Measurements from ENCODE around the gene CCDC34. TPM values are rescaled to one million over a fixed set of nuclear protein-coding genes. Genes with fewer than 3 reads are reported as not detected.

CCDC34 gene
- total RNA-seq, 1 donor from 2014 or later: 4.5 TPM

DNA sequence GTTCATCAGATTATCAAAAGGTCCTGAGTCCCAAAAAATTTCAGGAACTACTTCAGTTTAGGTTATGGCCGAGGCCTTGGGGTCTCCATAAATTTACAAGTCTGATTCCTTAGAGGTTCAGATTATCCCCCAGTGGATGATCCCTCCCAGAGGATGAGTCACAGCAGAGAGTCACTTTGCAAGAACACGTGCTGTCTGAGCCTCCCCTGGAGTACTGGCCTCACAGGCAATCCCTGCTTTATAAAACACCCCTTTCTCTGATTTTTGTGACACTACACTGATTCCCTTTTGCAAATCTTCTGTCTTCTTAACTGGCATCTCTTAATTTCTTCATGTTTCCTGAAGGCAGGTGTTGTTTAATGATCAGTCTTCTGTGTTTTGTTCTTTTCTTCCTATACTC, 45.3 kb downstream of the CCDC34 start:
- Histone ChIP-seq H3K36me3 (no peaks in the 10 kb centered on the region), H3K27ac (no peak overlapping the region), H3K9me3 (no peaks in the 10 kb centered on the region), H3K4me3 (no peak overlapping the region), H3K4me1 (no peaks in the 10 kb centered on the region), H3K27me3 (ENCODE audit: low read depth) (no peaks in the 10 kb centered on the region)
- DNase-seq (no peak), ATAC-seq (no peak)
- TF ChIP-seq, protein P1, sequence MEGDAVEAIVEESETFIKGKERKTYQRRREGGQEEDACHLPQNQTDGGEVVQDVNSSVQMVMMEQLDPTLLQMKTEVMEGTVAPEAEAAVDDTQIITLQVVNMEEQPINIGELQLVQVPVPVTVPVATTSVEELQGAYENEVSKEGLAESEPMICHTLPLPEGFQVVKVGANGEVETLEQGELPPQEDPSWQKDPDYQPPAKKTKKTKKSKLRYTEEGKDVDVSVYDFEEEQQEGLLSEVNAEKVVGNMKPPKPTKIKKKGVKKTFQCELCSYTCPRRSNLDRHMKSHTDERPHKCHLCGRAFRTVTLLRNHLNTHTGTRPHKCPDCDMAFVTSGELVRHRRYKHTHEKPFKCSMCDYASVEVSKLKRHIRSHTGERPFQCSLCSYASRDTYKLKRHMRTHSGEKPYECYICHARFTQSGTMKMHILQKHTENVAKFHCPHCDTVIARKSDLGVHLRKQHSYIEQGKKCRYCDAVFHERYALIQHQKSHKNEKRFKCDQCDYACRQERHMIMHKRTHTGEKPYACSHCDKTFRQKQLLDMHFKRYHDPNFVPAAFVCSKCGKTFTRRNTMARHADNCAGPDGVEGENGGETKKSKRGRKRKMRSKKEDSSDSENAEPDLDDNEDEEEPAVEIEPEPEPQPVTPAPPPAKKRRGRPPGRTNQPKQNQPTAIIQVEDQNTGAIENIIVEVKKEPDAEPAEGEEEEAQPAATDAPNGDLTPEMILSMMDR (IDR thresholded peaks at IDR 0.05): no peak
- intact Hi-C loops (cut with DNase I): no loop called here

DNA sequence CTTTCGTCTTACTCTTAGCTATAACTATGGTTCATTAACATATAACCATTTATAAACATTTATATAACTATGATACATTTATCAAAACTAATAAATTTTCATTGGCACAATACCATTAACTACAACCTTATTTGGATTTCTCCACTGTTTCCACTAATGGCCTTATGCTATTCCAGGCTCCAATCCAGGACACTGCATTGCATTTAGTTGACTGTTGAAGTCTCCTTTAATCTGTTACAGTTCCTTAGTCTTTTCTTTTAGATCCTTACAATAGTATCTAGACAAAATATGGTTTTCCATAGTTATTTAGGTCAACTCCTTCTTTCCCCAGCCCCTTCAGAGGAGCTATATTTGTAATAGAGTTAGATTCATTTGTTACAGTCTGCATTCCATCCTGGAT, 47.2 kb downstream of the CCDC34 start:
- intact Hi-C loops (cut with DNase I): no loop called here
- Histone ChIP-seq H3K4me1 (no peaks in the 10 kb centered on the region), H3K27me3 (ENCODE audit: low read depth) (no peaks in the 10 kb centered on the region), H3K36me3 (no peaks in the 10 kb centered on the region), H3K9me3 (no peaks in the 10 kb centered on the region), H3K27ac (no peak overlapping the region), H3K4me3 (no peak overlapping the region)
- no peak for ATAC-seq
- no peak for DNase-seq
- TF ChIP-seq, protein P1 (IDR thresholded peaks at IDR 0.05): no peak

DNA sequence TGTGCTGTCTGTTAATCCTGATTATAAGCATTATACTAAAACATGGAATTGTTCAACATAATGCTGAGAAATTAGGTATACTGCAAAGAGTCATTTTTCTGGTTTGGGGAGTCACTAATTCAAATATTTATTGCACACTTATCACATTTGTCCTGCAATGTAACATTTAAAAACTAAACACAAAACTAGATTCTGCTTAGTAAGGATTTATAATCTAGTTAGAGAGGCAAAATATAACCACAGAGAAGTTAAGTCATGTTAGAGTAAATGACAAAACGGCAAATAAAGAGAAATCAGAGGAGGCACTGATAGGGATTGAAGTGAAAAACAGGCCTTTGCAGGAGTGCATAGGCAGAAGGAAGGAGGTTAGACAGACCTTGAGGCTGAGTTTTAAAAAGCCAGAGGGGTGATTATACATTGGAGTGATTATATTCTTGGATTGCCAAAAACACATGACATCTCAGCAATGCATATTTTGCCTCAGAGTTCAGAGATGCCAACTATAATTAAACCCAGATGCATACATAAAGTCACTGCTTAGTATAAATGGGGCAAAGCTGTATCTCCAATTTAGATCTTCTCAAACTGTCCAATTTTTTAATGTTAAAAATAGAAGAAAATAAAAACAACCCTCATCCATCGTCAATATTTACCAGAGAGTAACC, 49.7 kb downstream of the CCDC34 start:
- H3K4me1 ChIP-seq: no peaks in the 10 kb centered on the region
- ATAC-seq (no peak), DNase-seq (no peak)
- TF ChIP-seq, protein P1 (IDR thresholded peaks at IDR 0.05): no peak
- H3K27ac ChIP-seq: no peak overlapping the region
- H3K27me3 ChIP-seq (ENCODE audit: low read depth): no peaks in the 10 kb centered on the region
- no peaks in the 10 kb centered on the region for H3K9me3 ChIP-seq
- intact Hi-C loops (cut with DNase I): no loop called here
- H3K36me3 ChIP-seq: no peaks in the 10 kb centered on the region
- H3K4me3 ChIP-seq: no peak overlapping the region

DNA sequence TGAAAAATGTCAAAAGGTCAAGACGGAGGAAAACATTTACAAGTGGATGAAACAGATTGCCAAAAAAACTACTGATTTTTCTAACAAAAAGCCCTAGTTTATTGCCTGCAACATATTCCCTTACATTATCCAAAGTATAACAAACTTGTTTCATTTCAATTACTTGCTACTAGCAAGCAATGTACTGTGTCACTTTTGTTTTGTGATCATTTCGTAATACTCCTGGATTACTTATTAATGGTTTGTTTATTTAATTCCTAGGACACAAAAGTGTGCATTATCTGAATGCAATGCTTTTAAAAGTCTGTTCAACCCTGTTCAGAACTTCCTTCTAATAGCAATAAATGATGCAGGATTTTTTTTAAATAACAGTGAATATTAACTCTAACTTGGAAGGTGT, 50.9 kb downstream of the CCDC34 start:
- intact Hi-C loops (cut with DNase I): no loop called here
- TF ChIP-seq, protein P1 (IDR thresholded peaks at IDR 0.05): no peak
- ATAC-seq: no peak
- no peaks in the 10 kb centered on the region for H3K27me3 ChIP-seq (ENCODE audit: low read depth)
- H3K4me3 ChIP-seq: no peak overlapping the region
- no peaks in the 10 kb centered on the region for H3K9me3 ChIP-seq
- no peak overlapping the region for H3K27ac ChIP-seq
- no peaks in the 10 kb centered on the region for H3K4me1 ChIP-seq
- DNase-seq: no peak
- no peaks in the 10 kb centered on the region for H3K36me3 ChIP-seq

DNA sequence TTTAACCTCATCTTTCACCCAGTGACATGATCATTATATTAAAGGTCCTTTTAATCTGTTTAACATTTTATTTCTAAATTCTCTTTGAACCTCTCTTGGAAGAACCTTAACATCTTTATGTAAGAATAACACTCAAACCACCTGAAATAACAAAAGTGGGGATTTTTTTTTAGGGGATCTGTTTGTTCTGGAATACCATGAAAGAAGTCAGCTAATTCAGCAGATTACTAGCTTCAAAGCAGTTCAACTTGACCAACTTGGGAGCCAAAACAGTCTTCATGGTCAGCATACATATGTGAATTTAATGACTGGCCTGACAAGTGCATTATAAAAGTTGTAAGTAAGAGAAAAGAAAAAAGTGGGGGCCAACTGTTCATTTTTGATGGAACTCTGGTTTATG, 52.3 kb downstream of the CCDC34 start:
- no peak overlapping the region for H3K27ac ChIP-seq
- H3K9me3 ChIP-seq: no peaks in the 10 kb centered on the region
- no peak overlapping the region for H3K4me3 ChIP-seq
- no peak for ATAC-seq
- H3K36me3 ChIP-seq: no peaks in the 10 kb centered on the region
- intact Hi-C loops (cut with DNase I): no loop called here
- no peaks in the 10 kb centered on the region for H3K4me1 ChIP-seq
- H3K27me3 ChIP-seq (ENCODE audit: low read depth): no peaks in the 10 kb centered on the region
- DNase-seq: no peak
- TF ChIP-seq, protein P1 (IDR thresholded peaks at IDR 0.05): no peak

Data from lower lobe of right lung (tissue), 2 donors.